NOMO-1 treated with DMSO at 0.1 percent for 48 hours (cell line): Measurements from ENCODE around the gene ACTR3.
"Not testable (repeated sequence)": the region's sequence is repeated elsewhere in the genome, so short reads cannot be mapped to it uniquely, and the experiment has no call there.

Experiments
- DNase-seq: peaks from one replicate; lab custom pipeline; 2025; ENCODE audit not compliant: unreplicated experiment; lab: John Stamatoyannopoulos, UW

The ACTR3 gene

DNA sequence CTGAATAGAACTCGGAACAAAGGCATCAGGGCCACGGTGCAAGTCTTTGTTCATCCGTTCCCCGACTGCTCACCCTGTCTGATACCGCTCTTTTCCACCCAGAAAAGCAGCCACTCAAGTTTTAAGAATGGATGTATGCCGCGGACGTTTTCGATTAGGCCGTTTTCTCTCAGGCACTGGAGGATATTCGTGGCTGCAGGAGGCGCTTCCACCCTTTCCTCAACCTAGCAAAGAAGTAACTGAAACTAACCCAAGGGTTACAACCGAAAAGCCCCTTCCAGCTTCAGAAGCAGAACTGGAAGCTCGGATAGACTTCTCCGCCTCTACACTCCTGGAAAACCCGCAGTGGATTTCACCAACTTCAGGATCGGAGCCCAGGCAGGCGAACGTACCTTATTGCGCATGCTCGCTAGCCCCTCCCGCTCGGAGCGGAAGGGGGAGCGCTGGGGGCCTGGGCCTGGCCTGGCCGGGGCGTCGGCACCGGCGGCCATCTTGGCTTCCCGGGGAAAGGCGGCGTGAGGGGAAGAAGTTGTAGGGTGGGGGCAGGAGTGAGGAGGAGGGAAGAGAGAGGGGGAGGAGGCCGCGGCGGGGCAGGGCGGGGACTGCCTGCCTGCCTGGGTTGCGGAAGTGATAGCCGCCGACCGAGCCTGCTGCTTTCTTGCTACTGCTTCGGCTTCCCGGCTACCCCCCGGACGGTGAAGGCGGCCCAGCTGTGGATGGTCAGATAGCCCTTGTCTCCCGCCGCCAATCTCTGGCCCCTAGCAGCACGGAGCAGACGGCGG is at the start of gene ACTR3:
Gene ACTR3, plus strand, starts transcription at position 619 of the 782 bp plus-strand sequence. CDS start 191 bp downstream, outside the sequence.
- peak; percentile 98 for DNase-seq

DNA sequence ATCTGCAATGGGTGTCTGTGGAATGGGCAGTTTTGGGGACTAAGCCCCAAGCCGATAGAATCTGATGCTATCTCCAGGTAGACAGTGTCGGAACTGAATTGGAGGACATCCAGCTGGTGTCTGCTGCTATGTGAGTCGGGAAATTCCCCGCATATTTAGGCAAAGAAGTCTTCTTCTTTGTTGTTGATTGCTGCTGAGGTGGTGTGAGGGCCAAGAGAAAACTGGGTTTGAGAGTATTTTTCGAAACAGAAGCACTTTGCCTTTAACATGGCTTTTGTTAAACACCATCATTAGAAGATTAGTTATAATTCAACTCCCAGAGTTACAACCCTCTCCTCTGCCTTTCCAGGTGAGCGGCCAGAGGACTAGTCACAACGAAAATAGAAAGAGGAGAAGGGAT is 49.4 kb upstream of the ACTR3 start:
- no peak for DNase-seq

DNA sequence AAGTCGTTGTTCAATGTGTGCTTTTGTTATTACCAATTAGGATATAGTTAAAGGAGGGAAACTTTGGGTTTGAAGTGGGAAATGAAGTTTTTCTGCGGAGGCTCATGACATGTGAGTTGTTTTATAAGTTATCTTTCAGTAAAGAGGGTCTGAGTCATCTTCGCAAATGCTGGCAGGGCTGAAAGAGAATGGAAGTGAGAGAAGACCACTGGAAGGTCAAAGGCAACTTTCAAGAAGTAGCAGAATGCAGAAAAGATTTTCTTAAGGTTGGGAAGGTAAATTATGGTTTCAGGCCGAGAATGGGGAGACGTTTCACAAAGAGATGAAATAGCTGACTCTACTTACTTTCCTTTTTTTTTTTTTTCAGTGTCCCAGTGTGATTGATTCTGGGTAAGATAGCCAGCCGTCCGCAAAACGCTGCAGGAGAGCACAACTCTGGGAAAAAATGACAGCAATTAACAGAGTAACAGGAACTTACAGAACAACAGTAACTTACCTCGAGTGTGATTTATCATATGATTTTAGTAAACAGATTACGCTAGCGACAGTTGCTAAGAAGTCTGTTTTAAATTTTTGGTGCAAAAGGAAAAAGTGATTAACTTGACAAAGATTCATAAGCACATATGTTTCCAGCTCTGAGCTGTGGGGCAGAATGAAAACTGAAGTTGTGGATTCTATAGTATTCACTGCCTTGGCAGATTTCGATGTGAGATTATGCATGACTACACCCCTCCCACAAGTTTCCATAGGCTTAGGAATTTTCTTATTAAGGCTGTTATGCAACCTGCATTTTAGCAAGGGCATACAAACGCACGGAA is 46.8 kb upstream of the ACTR3 start:
- no peak for DNase-seq

DNA sequence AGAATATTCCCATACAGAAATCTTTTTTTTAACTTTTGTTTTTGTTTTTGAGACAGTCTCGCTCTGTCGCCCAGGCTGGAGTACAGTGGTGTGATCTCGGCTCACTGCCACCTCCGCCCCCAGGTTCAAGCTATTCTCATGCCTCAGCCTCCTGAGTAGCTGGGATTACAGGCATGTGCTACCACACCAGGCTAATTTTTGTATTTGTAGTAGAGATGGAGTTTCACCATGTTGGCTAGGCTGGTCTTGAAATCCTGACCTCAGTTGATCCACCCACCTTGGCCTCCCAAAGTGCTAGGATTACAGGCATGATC is 46.2 kb upstream of the ACTR3 start:
- DNase-seq, result not testable (repeated sequence)

DNA sequence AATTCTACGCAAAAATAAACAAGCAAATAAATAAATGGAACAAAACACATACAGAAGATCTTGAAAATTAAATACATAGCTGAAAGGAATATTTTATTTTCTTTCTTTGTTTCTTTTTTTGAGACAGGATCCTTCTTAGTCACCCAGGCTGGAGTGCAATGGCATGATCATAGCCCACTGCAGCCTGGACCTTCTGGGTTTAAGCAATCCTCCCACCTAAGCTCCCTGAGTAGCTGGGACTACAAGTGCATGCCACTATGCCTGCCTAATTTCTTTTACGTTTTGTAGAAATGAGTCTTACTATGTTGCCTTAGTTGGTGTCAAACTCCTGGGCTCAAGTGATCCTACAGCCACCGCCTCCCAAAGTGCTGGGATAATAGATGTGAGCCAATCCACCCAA is 44.6 kb upstream of the ACTR3 start:
- no peak for DNase-seq

DNA sequence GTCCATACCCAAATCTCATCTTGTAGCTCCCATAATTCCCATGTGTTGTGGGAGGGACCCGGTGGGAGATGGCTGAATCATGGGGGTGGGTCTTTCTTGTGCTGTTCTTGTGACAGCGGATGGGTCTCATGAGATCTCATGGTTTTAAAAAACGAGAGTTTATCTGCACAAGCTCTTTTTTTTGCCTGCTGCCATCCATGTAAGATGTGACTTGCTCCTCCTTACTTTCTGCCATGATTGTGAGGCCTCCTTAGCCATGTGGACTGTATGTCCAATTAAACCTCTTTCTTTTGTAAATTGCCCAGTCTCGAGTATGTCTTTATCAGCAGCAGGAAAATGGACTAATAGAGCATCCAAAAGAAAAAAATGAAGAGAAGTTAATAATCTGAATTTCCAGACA is 44.1 kb upstream of the ACTR3 start:
- DNase-seq, result not testable (repeated sequence)

DNA sequence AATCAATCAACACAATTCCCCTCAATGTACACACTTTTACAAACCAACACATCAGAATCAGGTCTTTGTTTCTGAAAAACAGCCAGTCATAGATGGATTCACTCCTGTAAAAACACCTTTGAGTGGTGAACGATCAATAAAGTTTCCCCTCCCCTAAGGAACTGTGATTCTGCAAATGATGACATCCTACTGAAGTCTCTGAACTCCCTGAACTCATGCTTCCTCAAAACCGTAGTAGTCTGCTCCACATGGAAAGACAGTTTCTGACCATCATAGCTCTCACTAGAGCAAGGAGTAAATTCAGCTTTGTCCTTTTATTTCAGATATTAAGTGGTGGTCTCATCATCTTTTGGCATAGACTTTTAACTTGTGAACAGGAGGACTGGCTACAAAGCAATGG is 43.5 kb upstream of the ACTR3 start:
- DNase-seq, result no peak

DNA sequence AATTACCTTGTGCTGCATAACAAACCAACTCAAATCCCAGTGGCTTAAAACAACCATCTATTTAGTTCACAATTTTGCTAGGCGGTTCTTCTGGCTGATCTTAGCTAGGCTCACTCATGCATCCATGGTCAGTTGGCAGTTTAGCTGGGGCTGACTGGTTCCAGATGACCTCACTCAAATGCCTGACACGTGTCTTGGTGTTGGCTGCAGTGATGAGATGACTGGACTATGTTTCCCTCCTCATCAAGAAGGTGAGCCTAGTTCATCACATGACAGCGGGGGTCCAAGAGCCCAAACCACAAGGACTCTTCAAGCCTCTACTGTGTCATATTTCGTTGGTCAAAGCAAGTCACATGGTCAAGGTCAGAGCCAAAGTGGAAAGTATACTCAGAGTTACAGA is 42.7 kb upstream of the ACTR3 start:
- DNase-seq, result no peak

DNA sequence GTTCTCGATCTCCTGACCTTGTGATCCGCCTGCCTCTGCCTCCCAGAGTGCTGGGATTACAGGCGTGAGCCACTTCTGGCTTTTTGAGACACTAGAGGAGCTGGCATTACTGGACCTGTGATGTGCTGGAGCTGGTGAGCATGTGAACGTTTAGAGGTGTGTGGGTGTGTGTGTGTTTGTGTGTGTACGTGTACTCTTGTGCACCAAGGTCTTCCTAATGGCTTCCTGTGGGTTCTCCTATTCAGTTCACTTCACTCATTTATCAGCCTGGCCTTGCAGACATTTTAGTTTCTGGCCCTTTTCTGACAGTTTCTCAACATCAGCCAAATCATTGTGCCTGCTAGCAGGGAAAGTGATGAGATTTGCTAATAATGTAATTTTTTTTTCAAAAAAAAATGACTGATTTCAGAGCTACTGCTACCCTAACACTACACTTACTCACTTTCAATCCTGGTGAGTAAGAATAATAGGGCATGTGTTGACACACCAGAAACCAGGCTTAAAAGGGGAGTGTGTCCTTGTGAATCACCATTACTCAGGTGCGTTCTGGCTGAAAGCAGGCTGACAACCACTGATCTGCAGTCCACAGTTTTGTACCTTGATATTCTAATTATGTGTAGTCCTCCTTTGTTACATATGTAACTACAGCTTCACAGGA is 41.0 kb upstream of the ACTR3 start:
- DNase-seq, result no peak

DNA sequence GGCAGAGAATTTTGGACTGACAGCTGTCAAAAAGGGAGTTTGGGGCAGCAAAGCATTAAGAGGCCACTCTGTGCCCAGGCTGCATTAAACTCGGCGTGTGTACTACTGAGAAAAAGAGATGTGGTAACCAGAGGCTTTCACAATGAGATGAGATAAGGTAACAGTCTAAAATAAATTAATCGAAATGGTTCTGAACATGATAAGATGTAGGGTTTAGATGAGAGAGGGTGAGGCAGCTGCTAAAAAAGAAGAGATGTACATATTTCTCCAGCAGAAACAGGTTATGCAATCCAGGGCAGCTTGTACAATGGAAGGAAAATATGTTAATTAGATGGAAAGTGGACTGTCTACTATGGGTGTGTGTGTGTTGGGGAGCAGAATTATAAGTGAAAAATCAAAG is 39.2 kb upstream of the ACTR3 start:
- no peak for DNase-seq

DNA sequence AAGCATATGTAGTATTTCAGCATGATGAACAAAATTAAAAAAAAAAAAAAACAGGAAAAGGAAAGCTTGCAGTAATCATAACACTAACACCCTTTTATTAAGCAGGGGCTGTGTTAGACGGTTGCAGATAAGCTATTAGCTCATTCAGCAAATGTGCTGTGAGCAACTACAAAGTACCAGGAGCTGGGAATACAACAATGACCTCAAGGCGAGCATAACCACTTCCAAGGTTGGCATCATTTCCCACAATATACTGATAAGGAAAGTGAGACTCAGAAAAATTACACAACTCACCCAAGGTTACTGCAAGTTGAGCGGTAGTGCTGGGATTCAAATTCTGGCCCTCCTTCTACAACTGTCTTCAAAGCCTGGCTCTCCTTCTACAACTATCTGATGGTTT is 38.2 kb upstream of the ACTR3 start:
- DNase-seq, result no peak

DNA sequence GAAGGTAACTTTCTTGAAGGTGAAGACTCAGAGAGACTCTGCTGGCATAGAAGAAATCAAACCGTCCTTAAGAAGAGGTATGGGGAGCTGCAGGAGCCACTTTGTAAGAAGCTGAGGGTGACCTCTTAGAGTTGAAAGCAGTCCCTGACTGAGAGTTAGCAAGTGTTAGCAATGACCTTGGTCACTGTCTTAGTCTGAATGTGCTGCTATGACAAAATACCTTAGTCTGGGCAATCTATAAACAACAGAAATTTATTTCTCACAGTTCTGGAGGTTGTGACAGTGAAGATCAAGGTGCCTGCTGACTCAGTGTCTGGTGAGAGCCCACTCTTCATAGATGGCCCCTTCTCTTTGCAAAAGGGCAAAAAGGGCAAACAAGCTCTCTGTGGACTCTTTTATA is 35.7 kb upstream of the ACTR3 start:
- no peak for DNase-seq

DNA sequence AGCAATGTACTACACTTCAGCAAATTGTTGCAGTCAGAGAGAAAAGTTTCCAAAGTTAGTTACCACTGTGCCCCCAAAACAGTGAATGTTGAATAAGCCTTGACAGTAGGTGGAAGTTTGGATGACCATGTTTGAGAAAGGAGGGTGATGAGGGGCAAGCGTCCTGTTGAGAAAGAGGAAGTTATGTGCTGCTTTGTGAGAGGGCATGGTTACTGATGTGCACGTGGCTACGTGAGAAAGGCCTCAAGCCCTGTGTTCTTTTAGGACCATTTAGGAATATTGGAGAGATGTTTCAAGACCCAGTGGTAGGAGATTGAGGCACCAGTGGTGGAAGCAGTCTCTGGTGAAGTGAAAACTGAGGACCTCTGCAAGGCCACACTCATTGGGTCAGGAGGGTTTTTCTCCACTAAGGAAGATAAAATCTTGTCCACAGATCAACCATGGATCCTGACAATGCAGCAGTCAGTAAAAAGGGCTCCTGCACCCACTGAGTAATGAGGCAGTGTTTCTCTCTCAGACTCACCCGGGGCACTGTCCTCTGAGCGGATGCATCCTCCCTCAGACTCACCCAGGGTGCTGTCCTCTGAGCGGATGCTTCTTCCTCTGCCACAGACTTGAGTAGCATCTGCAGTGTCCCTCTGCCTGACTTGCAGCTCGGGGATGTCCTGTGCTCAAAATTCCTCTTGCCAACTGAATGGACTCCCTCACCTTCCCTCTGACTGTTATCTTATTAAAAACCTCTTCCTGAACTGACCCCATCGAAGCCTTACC is 34.7 kb upstream of the ACTR3 start:
- DNase-seq, result peak; percentile 53

DNA sequence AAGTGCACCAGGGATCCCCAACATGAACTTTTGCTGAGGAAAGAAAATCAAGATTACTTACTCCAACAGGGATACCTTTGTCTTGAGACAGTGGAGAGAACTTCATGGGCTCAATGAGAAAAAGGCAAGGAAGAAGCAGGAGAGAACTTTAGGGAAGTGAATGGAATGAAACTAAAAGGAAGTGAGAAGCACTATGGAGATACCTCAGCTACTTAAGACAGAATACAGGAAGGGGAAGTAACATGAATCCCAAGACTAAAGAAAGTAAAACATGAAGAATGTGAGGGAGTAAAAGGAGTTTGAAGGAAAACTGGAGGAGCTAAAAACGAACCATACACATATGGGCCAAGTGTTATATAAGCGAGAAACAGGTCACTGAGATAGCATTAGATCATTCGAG is 32.4 kb upstream of the ACTR3 start:
- DNase-seq, result peak; percentile 69

DNA sequence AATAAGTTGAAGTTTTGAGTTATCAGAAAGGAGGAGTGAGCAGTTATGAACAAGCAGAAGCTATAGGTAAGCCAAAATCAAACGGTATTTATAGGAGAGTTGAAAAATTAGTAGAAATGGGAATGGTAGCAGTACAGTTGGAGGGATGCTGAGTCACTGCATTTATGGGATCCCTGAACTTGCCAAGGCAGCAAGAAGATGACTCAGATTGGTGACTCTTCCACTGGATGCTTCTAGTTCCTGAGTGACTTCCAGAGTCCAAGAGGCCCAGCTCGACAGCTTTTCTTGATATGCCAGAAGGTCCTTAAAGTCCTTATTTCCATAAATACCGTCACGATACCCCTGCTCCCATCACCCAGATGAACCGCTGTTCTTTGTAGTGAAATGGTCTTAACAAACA is 31.1 kb upstream of the ACTR3 start:
- DNase-seq, result no peak

DNA sequence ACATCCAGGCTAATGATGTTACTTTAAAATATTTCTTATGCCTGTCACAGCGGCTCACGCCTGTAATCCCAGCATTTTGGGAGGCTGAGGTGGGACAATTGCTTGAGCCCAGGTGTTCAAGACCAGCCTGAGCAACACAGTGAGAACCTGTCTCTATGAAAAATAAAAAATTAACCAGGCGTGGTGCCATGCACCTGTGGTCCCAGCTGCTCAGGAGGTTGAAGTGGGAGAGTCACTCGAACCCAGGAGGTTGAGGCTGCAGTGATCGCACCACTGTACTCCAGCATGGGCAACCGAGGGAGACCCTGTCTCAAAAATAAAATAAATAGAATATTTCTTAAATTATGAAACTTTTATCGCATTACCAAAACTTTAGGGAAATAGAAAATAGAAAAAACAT is 28.1 kb upstream of the ACTR3 start:
- DNase-seq, result no peak

DNA sequence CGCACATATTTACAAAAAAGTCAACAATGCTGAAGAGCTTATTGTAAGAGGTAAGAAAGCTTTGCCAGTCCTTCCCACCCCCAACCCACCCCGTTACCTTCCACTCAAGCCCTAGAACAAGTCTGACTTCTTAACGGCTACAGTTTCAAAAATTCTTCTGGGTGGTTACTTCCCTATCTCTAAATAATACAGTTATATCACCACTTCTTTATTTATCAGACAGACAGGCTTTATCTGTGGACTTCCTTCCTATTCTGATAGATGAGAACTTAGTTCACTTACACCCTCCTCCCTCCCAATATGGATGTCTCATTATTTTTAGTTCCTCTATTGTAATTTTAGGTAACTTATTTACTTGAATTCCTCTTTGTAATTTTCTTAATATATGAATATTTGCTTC is 26.7 kb upstream of the ACTR3 start:
- peak; percentile 80 for DNase-seq

DNA sequence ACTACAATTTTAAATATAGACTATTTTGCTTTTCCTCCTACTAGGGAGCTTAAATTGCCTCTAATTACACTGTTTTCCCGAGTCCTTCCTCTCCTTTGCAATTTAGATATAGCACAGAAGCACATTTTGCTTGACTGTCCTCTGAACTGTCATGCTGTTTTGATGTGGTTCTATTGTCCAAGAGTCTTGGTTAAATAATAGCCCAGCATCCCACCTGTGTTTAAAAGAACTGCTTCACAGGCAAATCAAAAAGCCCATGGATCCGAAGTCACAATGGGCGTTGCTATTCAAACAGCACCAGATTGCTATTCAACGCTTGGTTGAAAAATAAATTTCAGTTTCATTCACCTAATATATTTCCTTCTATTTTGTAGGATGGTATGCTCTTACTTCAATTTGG is 22.3 kb upstream of the ACTR3 start:
- no peak for DNase-seq

DNA sequence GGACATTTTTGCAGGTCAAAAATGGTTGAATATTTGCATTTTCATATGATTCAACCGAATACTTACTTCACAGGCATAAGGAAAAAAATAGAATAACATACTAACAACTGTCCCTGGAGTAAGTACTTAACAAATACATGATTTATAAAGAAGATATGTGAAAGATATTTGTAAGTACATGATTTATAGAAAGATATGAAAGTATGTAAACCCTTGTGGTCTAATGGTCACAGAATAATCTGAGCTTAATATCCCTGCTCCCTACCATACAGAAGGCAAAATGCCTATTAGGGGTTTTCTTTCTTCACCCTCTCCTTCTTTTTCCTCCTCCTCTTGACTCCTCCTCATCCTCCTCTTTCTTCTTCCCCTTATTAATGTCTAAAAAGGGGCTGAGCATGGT is 20.6 kb upstream of the ACTR3 start:
- DNase-seq, result no peak

DNA sequence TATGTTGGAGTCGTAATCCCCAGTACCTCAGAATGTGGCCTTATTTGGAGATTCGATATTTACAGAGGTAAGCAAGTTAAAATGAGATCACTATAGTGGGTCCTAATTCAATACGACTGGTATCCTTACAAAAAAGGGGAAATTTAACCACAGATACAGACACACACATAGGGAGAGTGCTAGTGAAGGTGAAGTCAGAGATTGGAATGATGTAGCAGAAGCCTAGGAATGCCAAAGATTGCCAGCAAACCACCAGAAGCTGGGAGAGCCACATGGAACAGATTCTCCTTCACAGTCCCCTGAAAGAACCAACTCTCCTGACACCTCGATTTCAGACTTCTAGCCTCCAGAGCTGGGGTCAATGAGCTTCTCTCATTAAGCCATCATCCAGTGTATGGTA is 17.7 kb upstream of the ACTR3 start:
- no peak for DNase-seq

DNA sequence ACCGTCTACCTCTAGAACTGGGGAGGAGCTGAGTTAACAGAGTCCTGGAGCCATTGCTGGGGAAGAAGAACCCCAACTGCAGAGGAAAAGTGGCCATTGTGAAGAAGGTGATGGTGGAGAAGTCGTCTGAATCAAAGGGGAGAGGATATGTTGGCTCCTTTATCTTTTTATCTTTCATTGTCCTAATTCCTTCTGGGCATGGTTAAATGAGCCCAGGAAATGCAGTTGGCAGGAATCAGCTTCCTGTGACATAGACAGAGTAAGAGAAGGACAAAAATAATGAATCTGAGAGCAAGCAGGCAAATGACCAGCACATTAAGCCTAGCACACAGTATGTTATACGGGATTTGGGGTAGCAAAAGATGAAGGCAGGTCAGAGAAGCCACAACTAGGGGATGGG is 16.0 kb upstream of the ACTR3 start:
- DNase-seq, result no peak
